ENCODE measurements around the gene DNAJB6. TPM values are rescaled to one million over a fixed set of nuclear protein-coding genes. Genes with fewer than 3 reads are reported as not detected.

DNAJB6 gene
- total RNA-seq, 2 donors from 2014 or later, result 116 to 154 TPM

GRCh38 chr7:157400171-157400860, 63.5 kb downstream of the DNAJB6 start:
- ATAC-seq (ENCODE audit: insufficient number of reproducible peaks, low FRiP score, low read depth), result no peak
- no peak overlapping the region for H3K4me3 ChIP-seq
- H3K27ac ChIP-seq, result peak overlapping the region in 1 of 2 donors; percentile 82
- no peaks in the 10 kb centered on the region for H3K9me3 ChIP-seq
- TF ChIP-seq, protein P1, sequence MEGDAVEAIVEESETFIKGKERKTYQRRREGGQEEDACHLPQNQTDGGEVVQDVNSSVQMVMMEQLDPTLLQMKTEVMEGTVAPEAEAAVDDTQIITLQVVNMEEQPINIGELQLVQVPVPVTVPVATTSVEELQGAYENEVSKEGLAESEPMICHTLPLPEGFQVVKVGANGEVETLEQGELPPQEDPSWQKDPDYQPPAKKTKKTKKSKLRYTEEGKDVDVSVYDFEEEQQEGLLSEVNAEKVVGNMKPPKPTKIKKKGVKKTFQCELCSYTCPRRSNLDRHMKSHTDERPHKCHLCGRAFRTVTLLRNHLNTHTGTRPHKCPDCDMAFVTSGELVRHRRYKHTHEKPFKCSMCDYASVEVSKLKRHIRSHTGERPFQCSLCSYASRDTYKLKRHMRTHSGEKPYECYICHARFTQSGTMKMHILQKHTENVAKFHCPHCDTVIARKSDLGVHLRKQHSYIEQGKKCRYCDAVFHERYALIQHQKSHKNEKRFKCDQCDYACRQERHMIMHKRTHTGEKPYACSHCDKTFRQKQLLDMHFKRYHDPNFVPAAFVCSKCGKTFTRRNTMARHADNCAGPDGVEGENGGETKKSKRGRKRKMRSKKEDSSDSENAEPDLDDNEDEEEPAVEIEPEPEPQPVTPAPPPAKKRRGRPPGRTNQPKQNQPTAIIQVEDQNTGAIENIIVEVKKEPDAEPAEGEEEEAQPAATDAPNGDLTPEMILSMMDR (IDR thresholded peaks at IDR 0.05), result no peak
- peaks cover 7% of the 10 kb centered on the region for H3K36me3 ChIP-seq
- no peaks in the 10 kb centered on the region for H3K27me3 ChIP-seq (replicated peaks; ENCODE audit: insufficient read depth)
- no peak for DNase-seq (ENCODE audit: low spot score)
- H3K4me1 ChIP-seq (ENCODE audit: control insufficient read depth in 1 of 2, low read depth in 2 of 2), result peaks cover 19 to 24% of the 10 kb centered on the region in 2 donors

DNA sequence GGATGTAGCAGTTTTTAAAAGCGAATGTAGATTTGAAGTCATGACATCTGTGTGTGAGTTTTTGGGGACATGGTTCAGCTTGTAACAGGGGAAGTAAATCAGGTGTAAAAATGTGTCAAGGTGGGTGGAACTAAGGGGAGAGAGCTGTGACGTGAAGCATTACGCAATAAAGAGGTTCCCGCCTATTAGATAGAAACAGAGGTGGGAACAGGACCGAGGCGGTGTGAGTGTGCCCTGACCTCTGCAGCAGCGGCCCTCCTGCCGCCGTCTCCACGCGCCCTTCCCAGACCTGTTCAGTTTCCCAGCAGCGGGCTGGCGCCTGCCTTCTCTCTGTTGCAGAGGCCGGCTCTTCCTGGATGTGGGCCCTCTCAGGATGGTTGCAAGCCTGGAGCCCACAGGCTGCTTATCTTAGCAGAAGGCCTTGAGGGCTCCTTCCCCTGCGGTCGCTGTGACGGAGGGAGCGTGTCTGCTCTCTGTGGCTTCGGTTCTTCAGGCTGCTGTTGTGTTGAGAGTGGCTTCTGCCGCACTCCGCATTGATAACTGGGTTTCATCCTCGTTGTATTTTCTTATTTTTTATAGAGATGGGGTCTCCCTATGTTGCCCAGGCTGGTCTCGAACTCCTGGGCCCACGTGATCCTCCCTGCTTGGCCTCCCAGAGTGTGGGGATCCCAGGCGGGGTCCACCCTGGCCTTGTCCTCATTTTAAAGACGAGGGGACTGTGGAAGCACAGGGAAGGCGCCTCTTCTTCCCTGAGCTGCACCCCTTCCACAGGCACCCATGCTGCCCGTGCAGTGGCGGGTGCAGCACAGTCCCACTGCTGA, 65.0 kb downstream of the DNAJB6 start:
- Histone ChIP-seq H3K4me3 (no peak overlapping the region), H3K27ac (no peak overlapping the region), H3K4me1 (ENCODE audit: control insufficient read depth in 1 of 2, low read depth in 2 of 2) (peaks cover 19 to 24% of the 10 kb centered on the region in 2 donors), H3K27me3 (replicated peaks; ENCODE audit: insufficient read depth) (no peaks in the 10 kb centered on the region), H3K9me3 (no peaks in the 10 kb centered on the region), H3K36me3 (peaks cover 10% of the 10 kb centered on the region)
- no peak for ATAC-seq (ENCODE audit: insufficient number of reproducible peaks, low FRiP score, low read depth)
- no peak for DNase-seq (ENCODE audit: low spot score)
- TF ChIP-seq, protein P1 (IDR thresholded peaks at IDR 0.05), result no peak

DNA sequence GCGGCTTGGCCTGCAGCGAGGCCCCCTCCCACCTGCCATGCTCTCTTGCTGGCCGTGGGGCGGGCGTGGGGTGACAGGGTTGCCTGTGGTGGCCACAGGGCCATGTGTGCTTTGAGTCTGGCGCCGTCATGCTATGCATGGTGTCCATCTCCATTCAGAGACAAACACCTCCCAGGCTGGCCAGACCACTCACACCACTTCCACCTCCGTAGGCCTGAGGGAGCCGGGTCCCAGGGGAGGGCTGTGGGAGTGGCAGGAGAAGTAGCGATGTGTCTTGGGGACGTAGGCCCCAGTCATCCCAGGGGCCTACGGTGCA, 65.5 kb downstream of the DNAJB6 start:
- no peaks in the 10 kb centered on the region for H3K27me3 ChIP-seq (replicated peaks; ENCODE audit: insufficient read depth)
- no peak overlapping the region for H3K4me3 ChIP-seq
- H3K9me3 ChIP-seq, result no peaks in the 10 kb centered on the region
- H3K36me3 ChIP-seq, result peaks cover 14% of the 10 kb centered on the region
- no peak overlapping the region for H3K27ac ChIP-seq
- TF ChIP-seq, protein P1 (IDR thresholded peaks at IDR 0.05), result no peak
- H3K4me1 ChIP-seq (ENCODE audit: control insufficient read depth in 1 of 2, low read depth in 2 of 2), result peaks cover 15 to 20% of the 10 kb centered on the region in 2 donors
- no peak for DNase-seq (ENCODE audit: low spot score)
- ATAC-seq (ENCODE audit: insufficient number of reproducible peaks, low FRiP score, low read depth), result no peak

DNA sequence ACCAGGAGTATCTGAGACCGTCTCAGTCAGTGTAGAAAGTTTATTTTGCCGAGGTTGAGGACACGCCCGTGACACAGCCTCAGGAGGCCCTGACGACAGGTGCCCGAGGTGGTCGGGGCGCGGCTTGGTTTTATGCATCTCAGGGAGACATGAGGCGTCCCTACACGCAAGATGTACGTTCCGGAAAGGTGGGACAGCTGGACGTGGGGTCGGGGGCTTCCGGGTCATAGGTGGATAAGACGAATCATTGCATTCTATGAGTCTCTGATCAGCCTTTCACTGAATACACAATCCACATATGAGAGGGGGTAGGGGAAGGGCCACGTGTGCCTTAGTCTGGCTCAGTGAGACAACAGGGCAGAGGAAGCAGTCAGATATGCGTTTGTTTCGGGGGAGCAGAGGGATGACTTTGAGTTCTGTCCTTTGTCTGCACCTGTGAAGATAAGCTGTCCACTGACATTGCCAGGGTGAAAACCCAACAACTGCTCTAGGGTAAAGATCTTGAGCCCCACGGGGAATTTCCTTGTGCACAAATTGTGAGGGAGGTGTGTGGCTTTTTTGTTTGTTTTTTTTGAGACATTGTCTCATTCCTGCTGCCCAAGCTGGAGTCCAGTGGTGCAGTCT, 66.2 kb downstream of the DNAJB6 start:
- Histone ChIP-seq H3K27me3 (replicated peaks; ENCODE audit: insufficient read depth) (no peaks in the 10 kb centered on the region), H3K36me3 (peaks cover 14% of the 10 kb centered on the region), H3K9me3 (no peaks in the 10 kb centered on the region), H3K4me3 (no peak overlapping the region), H3K4me1 (ENCODE audit: control insufficient read depth in 1 of 2, low read depth in 2 of 2) (peaks cover 8 to 14% of the 10 kb centered on the region in 2 donors), H3K27ac (no peak overlapping the region)
- TF ChIP-seq, protein P1 (IDR thresholded peaks at IDR 0.05), result no peak
- DNase-seq (ENCODE audit: low spot score), result no peak
- ATAC-seq (ENCODE audit: insufficient number of reproducible peaks, low FRiP score, low read depth), result no peak

Data from thoracic aorta (tissue), 2 donors.